Spleen (tissue), 11 donors: ENCODE results near the gene PIM3. TPM values are rescaled to one million over a fixed set of nuclear protein-coding genes. Genes with fewer than 3 reads are reported as not detected.

Experiments
- DNase-seq: peaks from one replicate; pipeline ENCODE4 v3.0.0-alpha.2; 2020
- H3K27ac ChIP-seq, 8 donors: fragments of 200-600 bp; sonication (generic) in 7 of 8; 1 replicate in 4 of 8; 2 replicates in 4 of 8; pipeline versions ENCODE4 v1.5.0 to v1.8.0; 2016 to 2021; ENCODE audit warnings: inconsistent platforms in 4 of 8, mild to moderate bottlenecking in 4 of 8, moderate library complexity in 1 of 8
- H3K27me3 ChIP-seq, 7 donors: fragments of 200-600 bp; sonication (generic) in 6 of 7; replicated peaks in 1 of 7; 1 replicate in 4 of 7; 2 replicates in 3 of 7; pipeline versions ENCODE4 v1.5.0 to v1.8.0; 2016 to 2021; ENCODE audit warnings: inconsistent platforms in 3 of 7, mild to moderate bottlenecking in 1 of 7
- H3K36me3 ChIP-seq, 6 donors: fragments of 200-600 bp; sonication (generic) in 5 of 6; 1 replicate in 4 of 6; 2 replicates in 2 of 6; pipeline versions ENCODE4 v1.5.0 to v1.8.0; 2016 to 2021; ENCODE audit warnings: inconsistent platforms in 2 of 6
- H3K4me1 ChIP-seq, 6 donors: fragments of 200-600 bp; sonication (generic) in 5 of 6; 1 replicate in 3 of 6; 2 replicates in 3 of 6; pipeline versions ENCODE4 v1.5.0 to v1.8.0; 2016 to 2021; ENCODE audit warnings: inconsistent platforms in 3 of 6
- H3K4me3 ChIP-seq, 8 donors: fragments of 200-600 bp; sonication (generic) in 7 of 8; 1 replicate in 4 of 8; 2 replicates in 4 of 8; pipeline versions ENCODE4 v1.5.0 to v1.8.0; 2016 to 2021; ENCODE audit warnings: inconsistent platforms in 4 of 8, mild to moderate bottlenecking in 4 of 8, moderate library complexity in 2 of 8
- H3K9me3 ChIP-seq, 8 donors: fragments of 200-600 bp; sonication (generic) in 7 of 8; 1 replicate in 4 of 8; 2 replicates in 4 of 8; pipeline versions ENCODE4 v1.5.0 to v1.8.0; 2016 to 2021; ENCODE audit warnings: inconsistent platforms in 4 of 8
- POLR2A ChIP-seq, 3 donors: fragments of 450-650 bp; IDR thresholded peaks; one replicate each; pipeline ENCODE4 v1.5.1; 2017; ENCODE audit warnings: antibody characterized with exemption in 3 of 3, mild to moderate bottlenecking in 1 of 3
- POLR2AphosphoS5 ChIP-seq, 3 donors: sonication (generic); formaldehyde crosslinking; IDR thresholded peaks; one replicate each; pipeline ENCODE4 v1.5.1; 2017; ENCODE audit warnings: antibody characterized with exemption in 3 of 3
- WGBS, 5 donors: extraction: QIAGEN DNeasy Blood & Tissue Kit in 3 of 5; methylation state at CpG; one replicate each; pipeline versions ENCODE4 v1.1.5 to v1.1.7; 2013 to 2018; 5-methylcytosine and 5-hydroxymethylcytosine counted together
- intact Hi-C: fragments of 100-400 bp; cut with DNase I; formaldehyde crosslinking; loops from one replicate; pipeline ENCODE4 v1.15.0; 2023; ENCODE audit warnings: low total_unique reads
- polyA plus RNA-seq, 3 donors: library from polyadenylated mRNA; stranded (reverse); fragments of 200-250 nt; gene quantifications; one replicate each; pipeline ENCODE4 v1.2.1, GENCODE V29; 2013
- total RNA-seq, 7 donors: library from RNA; depleted of rRNA in 3 of 7; stranded (reverse); fragments of >200 nt in 3 of 7; fragmentation: NEBNext Ultra II Directional in 4 of 7; extraction: Animal tissue kit (Norgen Biotek cat#: 25700) in 4 of 7; gene quantifications; one replicate each; pipeline versions ENCODE4 v1.1.0 to v1.2.1, GENCODE V29; 2016 to 2021
- TF ChIP-seq, protein P1 (sequence below), 11 experiments: fragments of 200-600 bp in 7 of 11; fragments of 450-650 bp in 4 of 11; sonication (generic) in 4 of 11; IDR thresholded peaks in 8 of 11; conservative IDR thresholded peaks in 3 of 11; 1 replicate in 7 of 11; 2 replicates in 4 of 11; pipeline versions ENCODE4 v1.4.0 to v1.8.0; 2016 to 2021; ENCODE audit warnings: antibody characterized with exemption in 11 of 11, inconsistent platforms in 4 of 11, mild to moderate bottlenecking in 1 of 11
- donor health status: healthy with polysubstance abuse.
- donor health status: DM: no; HTN: no; CAD: no; lungs with moderate emphysema.
- donor health status: DM: no; HTN: no; CAD: no.
- donor health status: Bipolar disorder and iron deficiency.
- donor health status: healthy.
- donor health status: DM: no; HTN: no; CAD: no.
- donor health status: DM: yes; HTN: yes; CAD: no.

Gene PIM3
- total and polyA plus RNA-seq, 10 donors, result 49.5 to 134 (median 93.6) TPM

DNA sequence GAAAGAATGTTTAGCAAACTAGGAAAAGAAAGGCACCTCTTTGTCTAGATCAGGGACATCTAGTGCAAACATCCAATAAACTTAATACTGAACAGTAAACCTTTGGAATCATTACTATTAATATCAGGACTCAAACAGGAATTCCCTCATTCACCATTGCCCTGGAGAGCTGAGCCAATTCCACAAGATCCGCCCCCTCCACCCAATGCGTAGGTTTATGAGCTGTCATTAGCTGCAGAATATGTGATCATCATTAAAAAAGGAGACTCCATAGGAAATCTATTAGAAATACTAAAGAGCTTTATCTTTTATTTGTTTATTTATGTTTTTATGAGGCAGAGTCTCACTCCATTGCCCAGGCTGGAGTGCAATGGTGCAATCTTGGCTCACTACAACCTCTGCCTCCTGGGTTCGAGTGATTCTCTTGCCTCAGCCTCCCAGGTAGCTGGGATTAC lies 46.5 kb downstream of the PIM3 start:
- Histone ChIP-seq H3K27ac (no peak overlapping the region), H3K4me1 (peaks cover 2 to 26% (median 20%) of the 10 kb centered on the region in 6 donors), H3K4me3 (no peak overlapping the region), H3K27me3 (peaks cover 0 to 34% (median 25%) of the 10 kb centered on the region in 7 donors), H3K9me3 (no peaks in the 10 kb centered on the region), H3K36me3 (no peaks in the 10 kb centered on the region)
- no peak for DNase-seq
- TF ChIP-seq POLR2A (IDR thresholded peaks at IDR 0.05) (no peak), POLR2AphosphoS5 (IDR thresholded peaks at IDR 0.05) (no peak)
- intact Hi-C loops, result no loop called here
- 87 to 90% (median 88%) methylated on average over 3 of the region's 3 CpGs for WGBS, 5 donors

DNA sequence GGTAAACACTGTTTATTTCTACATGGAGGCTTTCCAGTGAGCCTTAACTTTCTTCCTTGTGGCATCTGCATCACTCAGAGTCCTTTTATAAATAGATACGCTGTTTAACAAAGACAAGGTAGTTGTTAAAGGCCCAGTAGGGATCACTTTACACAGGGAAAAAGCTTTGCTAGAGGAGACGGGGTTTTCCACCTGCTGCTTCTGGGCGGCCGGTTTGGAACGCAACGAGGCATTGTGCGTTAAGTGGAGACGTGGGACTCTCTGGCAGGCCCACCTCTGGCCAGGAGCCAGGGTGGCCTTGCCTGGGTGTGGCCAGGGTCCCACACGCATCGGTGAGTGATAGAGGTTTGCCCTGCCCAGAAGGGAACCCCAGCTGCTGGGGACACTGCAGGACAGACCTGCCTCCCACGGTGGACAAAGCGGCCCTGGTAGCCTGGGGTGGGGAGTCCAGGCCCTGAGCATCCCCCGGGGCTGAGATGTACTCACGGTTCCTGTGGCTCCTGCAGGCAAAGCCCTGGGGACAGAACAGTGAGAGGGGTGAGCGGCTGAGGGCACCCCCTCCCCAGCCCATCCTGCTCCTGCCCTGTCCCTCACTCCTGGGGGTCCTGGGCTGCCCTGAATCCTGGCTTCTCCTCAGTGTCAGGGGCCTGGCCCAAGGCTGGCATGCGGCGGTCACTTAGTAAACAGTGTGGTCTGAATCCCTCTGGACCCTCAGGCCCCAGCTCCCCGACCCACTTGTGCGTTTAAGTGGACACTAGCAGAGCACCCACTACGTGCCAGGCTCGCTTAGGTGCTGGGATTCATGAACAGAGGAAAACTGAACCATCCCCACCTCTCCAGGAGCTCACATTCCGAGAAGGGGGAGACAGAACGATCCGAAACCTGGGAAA lies 47.8 kb downstream of the PIM3 start:
- Histone ChIP-seq H3K4me3 (no peak overlapping the region), H3K27ac (no peak overlapping the region), H3K36me3 (no peaks in the 10 kb centered on the region), H3K4me1 (peaks cover 2 to 34% (median 21%) of the 10 kb centered on the region in 6 donors), H3K27me3 (peaks cover 0 to 46% (median 36%) of the 10 kb centered on the region in 7 donors), H3K9me3 (no peaks in the 10 kb centered on the region)
- TF ChIP-seq, protein P1, sequence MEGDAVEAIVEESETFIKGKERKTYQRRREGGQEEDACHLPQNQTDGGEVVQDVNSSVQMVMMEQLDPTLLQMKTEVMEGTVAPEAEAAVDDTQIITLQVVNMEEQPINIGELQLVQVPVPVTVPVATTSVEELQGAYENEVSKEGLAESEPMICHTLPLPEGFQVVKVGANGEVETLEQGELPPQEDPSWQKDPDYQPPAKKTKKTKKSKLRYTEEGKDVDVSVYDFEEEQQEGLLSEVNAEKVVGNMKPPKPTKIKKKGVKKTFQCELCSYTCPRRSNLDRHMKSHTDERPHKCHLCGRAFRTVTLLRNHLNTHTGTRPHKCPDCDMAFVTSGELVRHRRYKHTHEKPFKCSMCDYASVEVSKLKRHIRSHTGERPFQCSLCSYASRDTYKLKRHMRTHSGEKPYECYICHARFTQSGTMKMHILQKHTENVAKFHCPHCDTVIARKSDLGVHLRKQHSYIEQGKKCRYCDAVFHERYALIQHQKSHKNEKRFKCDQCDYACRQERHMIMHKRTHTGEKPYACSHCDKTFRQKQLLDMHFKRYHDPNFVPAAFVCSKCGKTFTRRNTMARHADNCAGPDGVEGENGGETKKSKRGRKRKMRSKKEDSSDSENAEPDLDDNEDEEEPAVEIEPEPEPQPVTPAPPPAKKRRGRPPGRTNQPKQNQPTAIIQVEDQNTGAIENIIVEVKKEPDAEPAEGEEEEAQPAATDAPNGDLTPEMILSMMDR (IDR thresholded peaks at IDR 0.05 in 8 of 11, conservative IDR thresholded peaks at IDR 0.05 in 3 of 11), result no peak
- TF ChIP-seq POLR2AphosphoS5 (IDR thresholded peaks at IDR 0.05) (no peak), POLR2A (IDR thresholded peaks at IDR 0.05) (no peak)
- intact Hi-C loops, result no loop called here
- no peak for DNase-seq
- WGBS, 5 donors, result 84 to 95% (median 92%) methylated on average over 16 to 24 of the region's 24 CpGs

DNA sequence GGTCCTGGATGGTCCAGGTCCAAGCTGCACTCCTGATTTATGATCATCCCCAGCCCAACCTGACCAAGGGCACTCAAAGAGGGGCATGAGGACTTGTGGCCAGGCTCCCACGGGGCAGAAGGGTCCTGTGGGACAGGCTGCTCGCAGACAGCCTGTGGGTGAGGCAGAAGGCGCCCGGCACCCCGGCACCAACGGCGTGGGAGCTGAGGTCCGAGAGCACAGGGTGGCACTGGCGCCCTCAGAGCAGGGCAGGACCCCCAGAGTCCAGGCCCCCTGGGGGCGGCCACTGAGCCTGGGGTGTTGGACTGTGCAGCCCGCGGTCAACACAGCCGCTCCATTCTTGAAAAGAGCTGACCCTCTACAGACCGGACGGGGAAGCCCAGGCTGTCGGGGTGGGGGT lies 48.7 kb downstream of the PIM3 start:
- peaks cover 0 to 53% (median 43%) of the 10 kb centered on the region in 7 donors for H3K27me3 ChIP-seq
- no peak overlapping the region for H3K4me3 ChIP-seq
- 89 to 95% (median 94%) methylated on average over 16 of the region's 16 CpGs for WGBS, 5 donors
- no peak for DNase-seq
- H3K36me3 ChIP-seq, result no peaks in the 10 kb centered on the region
- intact Hi-C loops, result no loop called here
- no peaks in the 10 kb centered on the region for H3K9me3 ChIP-seq
- peaks cover 2 to 40% (median 25%) of the 10 kb centered on the region in 6 donors for H3K4me1 ChIP-seq
- TF ChIP-seq POLR2A (IDR thresholded peaks at IDR 0.05), result no peak
- TF ChIP-seq POLR2AphosphoS5 (IDR thresholded peaks at IDR 0.05), result no peak
- TF ChIP-seq, protein P1 (IDR thresholded peaks at IDR 0.05 in 8 of 11, conservative IDR thresholded peaks at IDR 0.05 in 3 of 11), result no peak
- no peak overlapping the region for H3K27ac ChIP-seq

DNA sequence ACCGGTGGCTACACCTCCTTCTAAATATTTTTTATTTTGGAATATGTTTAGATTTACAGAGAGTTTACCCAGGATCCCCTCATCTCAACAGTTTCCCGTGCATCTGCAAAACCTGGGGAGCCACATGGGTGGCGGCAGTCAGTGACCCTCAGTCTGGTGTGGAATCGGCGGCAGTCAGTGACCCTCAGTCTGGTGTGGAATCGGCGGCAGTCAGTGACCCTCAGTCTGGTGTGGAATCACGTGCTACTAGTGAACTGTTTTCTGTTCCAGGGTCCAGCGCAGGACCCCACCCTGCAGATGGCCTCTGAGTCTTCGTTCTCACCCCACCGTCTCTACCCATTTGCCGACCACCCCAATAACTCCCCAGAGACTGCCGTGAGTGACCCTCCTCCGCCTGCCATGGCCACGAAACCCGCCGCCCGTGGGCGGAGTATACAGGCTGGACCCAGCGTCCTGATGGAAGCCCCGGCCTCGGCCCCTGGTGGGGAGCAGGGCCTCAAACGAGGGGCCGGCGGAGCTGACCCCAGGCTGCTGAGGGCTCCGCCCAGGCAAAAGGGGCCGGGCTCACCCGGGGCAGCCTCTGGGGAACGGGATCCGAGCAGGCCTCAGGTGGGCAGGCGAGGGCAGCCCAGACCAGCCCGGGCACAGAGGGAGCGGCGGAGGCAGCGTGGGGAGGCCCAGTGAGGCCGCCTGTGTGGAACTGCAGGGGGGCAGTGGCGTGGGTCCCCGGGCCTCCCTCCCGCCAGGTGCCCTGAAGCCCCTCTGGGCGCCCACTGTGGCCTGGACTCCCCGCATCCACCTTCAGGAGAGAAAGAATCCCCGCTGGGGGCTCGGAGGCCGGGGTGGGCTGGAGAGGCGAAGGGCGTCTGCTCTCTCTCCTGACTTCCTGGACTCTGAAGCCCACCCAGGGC lies 49.4 kb downstream of the PIM3 start:
- DNase-seq, result no peak
- intact Hi-C loops, result no loop called here
- Histone ChIP-seq H3K27ac (peak overlapping the region in 1 of 8 donors; percentile 30), H3K36me3 (no peaks in the 10 kb centered on the region), H3K4me3 (peak overlapping the region in 5 of 8 donors; percentile 18 to 61 (median 25)), H3K4me1 (peaks cover 2 to 47% (median 33%) of the 10 kb centered on the region in 6 donors), H3K27me3 (peaks cover 2 to 61% (median 50%) of the 10 kb centered on the region in 7 donors), H3K9me3 (no peaks in the 10 kb centered on the region)
- TF ChIP-seq POLR2A (IDR thresholded peaks at IDR 0.05) (no peak), POLR2AphosphoS5 (IDR thresholded peaks at IDR 0.05) (no peak)
- TF ChIP-seq, protein P1 (IDR thresholded peaks at IDR 0.05 in 8 of 11, conservative IDR thresholded peaks at IDR 0.05 in 3 of 11), result no peak
- 60 to 83% (median 68%) methylated on average over 24 to 46 of the region's 46 CpGs for WGBS, 5 donors
